CD4-positive, alpha-beta T cell treated with Interleukin-1 beta for 1 hour (primary cell): Measurements from ENCODE around the gene TRAF2.
A peak's percentile ranks its signal among the peaks of the same experiment; 100 is the strongest.

ENCODE experiments used
- DNase-seq, 2 donors: peaks; one replicate each; pipeline ENCODE4 v3.0.0-alpha.2; 2020 to 2022

TRAF2 gene

GRCh38 chr9:136962701-136963248, 76.5 kb downstream of the TRAF2 start:
- no peak for DNase-seq

- DNase-seq = no peak
Observed at GRCh38 chr9:136963341-136963740, 77.0 kb downstream of the TRAF2 start.

GRCh38 chr9:136963751-136964150, 77.4 kb downstream of the TRAF2 start:
- DNase-seq = no peak

GRCh38 chr9:136964171-136964689, 77.9 kb downstream of the TRAF2 start:
- DNase-seq = no peak

- no peak for DNase-seq
Observed at GRCh38 chr9:136964833-136965422, 78.6 kb downstream of the TRAF2 start.

GRCh38 chr9:136965771-136966484, 79.6 kb downstream of the TRAF2 start:
- peak; percentile 53 to 73 for DNase-seq

GRCh38 chr9:136968333-136969127, 82.2 kb downstream of the TRAF2 start:
- no peak for DNase-seq

- DNase-seq = no peak
Observed at GRCh38 chr9:136969150-136969549, 82.8 kb downstream of the TRAF2 start.

GRCh38 chr9:136969774-136970173, 83.5 kb downstream of the TRAF2 start:
- no peak for DNase-seq

- no peak for DNase-seq
Observed at GRCh38 chr9:136970361-136970760, 84.0 kb downstream of the TRAF2 start.

- DNase-seq = no peak
Observed at GRCh38 chr9:136971746-136972145, 85.4 kb downstream of the TRAF2 start.

- no peak for DNase-seq
Observed at GRCh38 chr9:136972335-136972734, 86.0 kb downstream of the TRAF2 start.

- DNase-seq = no peak
Observed at GRCh38 chr9:136972743-136973142, 86.4 kb downstream of the TRAF2 start.

- no peak for DNase-seq
Observed at GRCh38 chr9:136973618-136974617, 87.6 kb downstream of the TRAF2 start.

- DNase-seq = peak; percentile 15 to 17
Observed at GRCh38 chr9:136974817-136975535, 88.7 kb downstream of the TRAF2 start.

GRCh38 chr9:136975644-136976043, 89.3 kb downstream of the TRAF2 start:
- DNase-seq = peak; percentile 42 to 45
